ENCODE results near the gene SNX5. TPM values are rescaled to one million over a fixed set of nuclear protein-coding genes. Genes with fewer than 3 reads are reported as not detected.

Gene SNX5
- total and polyA plus RNA-seq, 2 of the 13 experiments (the other 11 are each of a cell fraction or from before 2014, with no cell fraction given), result 664 to 1,040 TPM

DNA sequence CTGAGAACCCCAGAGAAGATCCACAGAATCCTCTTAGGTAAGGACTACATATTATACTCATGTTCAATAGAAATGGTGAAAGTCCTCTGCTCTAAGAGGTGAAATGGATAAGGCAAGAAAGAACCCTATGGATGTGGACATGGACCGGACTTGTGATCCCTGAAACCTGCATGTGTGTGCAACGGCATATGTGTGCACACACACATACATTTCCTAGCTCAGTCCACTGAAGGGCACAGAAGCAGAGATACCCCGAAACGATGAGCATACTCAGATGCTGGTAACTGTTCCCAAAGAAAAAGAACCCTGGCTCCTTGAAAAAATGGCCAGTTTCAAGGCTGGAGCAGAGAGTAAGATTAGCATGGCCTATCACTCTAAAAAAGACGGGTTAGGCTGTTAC is 22.6 kb downstream of the SNX5 start:
- intact Hi-C loops (cut with micrococcal nuclease; ENCODE audit: unreplicated experiment), result no loop called here
- Histone ChIP-seq H4K20me1 (ENCODE audit: insufficient read depth, low read length) (peaks cover 23% of the 10 kb centered on the region), H3K36me3 (replicated peaks in 1 of 2; ENCODE audit: control insufficient read depth in 1 of 2, insufficient read depth in 2 of 2, low read length in 2 of 2) (peaks cover 56 to 90% of the 10 kb centered on the region in 2 experiments), H3K4me1 (ENCODE audit: insufficient read depth, low read length) (peaks cover 6% of the 10 kb centered on the region; the same call in 1 of the 2 replicates), H3K9me3 (ENCODE audit: low read length) (no peaks in the 10 kb centered on the region), H3K9ac (ENCODE audit: insufficient read depth, low read depth, low read length) (no peak overlapping the region), H3K4me2 (ENCODE audit: low read depth, low read length) (no peak overlapping the region), H3K27me3 (ENCODE audit: control insufficient read depth in 1 of 2, insufficient read depth in 2 of 2, low read length in 2 of 2) (no peaks in the 10 kb centered on the region), H3K4me3 (replicated peaks in 1 of 3; ENCODE audit: insufficient read depth in 1 of 3, low read depth in 2 of 3, low read length in 3 of 3) (no peak overlapping the region), H3K79me2 (ENCODE audit: insufficient read depth, low read length) (peaks cover 47% of the 10 kb centered on the region), H2AFZ (ENCODE audit: low read length) (no peak overlapping the region), H3K27ac (ENCODE audit: extremely low read length, insufficient read depth, low read length) (no peak overlapping the region)
- ChIA-PET POLR2A (interaction anchor here (1.8 kb wide), 1 partner anchor 10 kb away, joined by 4 read pairs; no protein-coding TSS in a partner anchor), CTCF (ENCODE audit: low intra/inter-chr PET ratio, low total read pairs) (no interaction called here)
- no peak for ATAC-seq
- BruUV-seq (replicated peaks), result no TSS peak
- in situ Hi-C loops (cut with HindIII; ENCODE audit: extremely low pct_ligation_motif_present, low pct_unique_long_range_greater_than_20kb), result no loop called here
- 97% methylated on average over 5 of the region's 5 CpGs for whole genome bisulfite sequencing (ENCODE audit: low lambda C conversion rate)
- DNase-seq (ENCODE audit: low spot score), result no peak
- FAIRE-seq, result no peak
- TF ChIP-seq JUND (CRISPR knock-in tag; IDR thresholded peaks at IDR 0.05) (0 out of 2 replicates have a peak, but pooled peaks have one; percentile 28), ZNF335 (CRISPR knock-in tag; IDR thresholded peaks at IDR 0.05) (no peak), ZNF546 (CRISPR knock-in tag; conservative IDR thresholded peaks at IDR 0.05) (no peak), ZNF605 (CRISPR knock-in tag; IDR thresholded peaks at IDR 0.05) (no peak), CBFB (CRISPR knock-in tag; IDR thresholded peaks at IDR 0.05) (no peak), ADNP (CRISPR knock-in tag; IDR thresholded peaks at IDR 0.05) (no peak), NONO (IDR thresholded peaks at IDR 0.05) (no peak), NONO (CRISPR knock-in tag; conservative IDR thresholded peaks at IDR 0.05) (0 out of 2 replicates have a peak, but pooled peaks have one; percentile 46), ZNF362 (CRISPR knock-in tag; IDR thresholded peaks at IDR 0.05; ENCODE audit: borderline replicate concordance) (no peak), NFE2L1 (CRISPR knock-in tag; IDR thresholded peaks at IDR 0.05; ENCODE audit: borderline replicate concordance) (no peak), SMARCC2 (IDR thresholded peaks at IDR 0.05) (no peak), ZNF839 (CRISPR knock-in tag; IDR thresholded peaks at IDR 0.05; ENCODE audit: borderline replicate concordance) (no peak), ARNTL (CRISPR knock-in tag; IDR thresholded peaks at IDR 0.05) (no peak), POLR2AphosphoS2 (IDR thresholded peaks at IDR 0.05; ENCODE audit: low read depth, low read length) (peak; percentile 56; the same call in 1 of the 2 replicates), ASH2L (IDR thresholded peaks at IDR 0.05; ENCODE audit: insufficient read length, low read depth, low read length) (no peak), SRY (CRISPR knock-in tag; IDR thresholded peaks at IDR 0.05) (no peak)
- TF ChIP-seq, protein P1, sequence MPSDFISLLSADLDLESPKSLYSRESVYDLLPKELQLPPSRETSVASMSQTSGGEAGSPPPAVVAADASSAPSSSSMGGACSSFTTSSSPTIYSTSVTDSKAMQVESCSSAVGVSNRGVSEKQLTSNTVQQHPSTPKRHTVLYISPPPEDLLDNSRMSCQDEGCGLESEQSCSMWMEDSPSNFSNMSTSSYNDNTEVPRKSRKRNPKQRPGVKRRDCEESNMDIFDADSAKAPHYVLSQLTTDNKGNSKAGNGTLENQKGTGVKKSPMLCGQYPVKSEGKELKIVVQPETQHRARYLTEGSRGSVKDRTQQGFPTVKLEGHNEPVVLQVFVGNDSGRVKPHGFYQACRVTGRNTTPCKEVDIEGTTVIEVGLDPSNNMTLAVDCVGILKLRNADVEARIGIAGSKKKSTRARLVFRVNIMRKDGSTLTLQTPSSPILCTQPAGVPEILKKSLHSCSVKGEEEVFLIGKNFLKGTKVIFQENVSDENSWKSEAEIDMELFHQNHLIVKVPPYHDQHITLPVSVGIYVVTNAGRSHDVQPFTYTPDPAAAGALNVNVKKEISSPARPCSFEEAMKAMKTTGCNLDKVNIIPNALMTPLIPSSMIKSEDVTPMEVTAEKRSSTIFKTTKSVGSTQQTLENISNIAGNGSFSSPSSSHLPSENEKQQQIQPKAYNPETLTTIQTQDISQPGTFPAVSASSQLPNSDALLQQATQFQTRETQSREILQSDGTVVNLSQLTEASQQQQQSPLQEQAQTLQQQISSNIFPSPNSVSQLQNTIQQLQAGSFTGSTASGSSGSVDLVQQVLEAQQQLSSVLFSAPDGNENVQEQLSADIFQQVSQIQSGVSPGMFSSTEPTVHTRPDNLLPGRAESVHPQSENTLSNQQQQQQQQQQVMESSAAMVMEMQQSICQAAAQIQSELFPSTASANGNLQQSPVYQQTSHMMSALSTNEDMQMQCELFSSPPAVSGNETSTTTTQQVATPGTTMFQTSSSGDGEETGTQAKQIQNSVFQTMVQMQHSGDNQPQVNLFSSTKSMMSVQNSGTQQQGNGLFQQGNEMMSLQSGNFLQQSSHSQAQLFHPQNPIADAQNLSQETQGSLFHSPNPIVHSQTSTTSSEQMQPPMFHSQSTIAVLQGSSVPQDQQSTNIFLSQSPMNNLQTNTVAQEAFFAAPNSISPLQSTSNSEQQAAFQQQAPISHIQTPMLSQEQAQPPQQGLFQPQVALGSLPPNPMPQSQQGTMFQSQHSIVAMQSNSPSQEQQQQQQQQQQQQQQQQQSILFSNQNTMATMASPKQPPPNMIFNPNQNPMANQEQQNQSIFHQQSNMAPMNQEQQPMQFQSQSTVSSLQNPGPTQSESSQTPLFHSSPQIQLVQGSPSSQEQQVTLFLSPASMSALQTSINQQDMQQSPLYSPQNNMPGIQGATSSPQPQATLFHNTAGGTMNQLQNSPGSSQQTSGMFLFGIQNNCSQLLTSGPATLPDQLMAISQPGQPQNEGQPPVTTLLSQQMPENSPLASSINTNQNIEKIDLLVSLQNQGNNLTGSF (CRISPR knock-in tag; IDR thresholded peaks at IDR 0.05), result no peak
- TF ChIP-seq, protein P2, sequence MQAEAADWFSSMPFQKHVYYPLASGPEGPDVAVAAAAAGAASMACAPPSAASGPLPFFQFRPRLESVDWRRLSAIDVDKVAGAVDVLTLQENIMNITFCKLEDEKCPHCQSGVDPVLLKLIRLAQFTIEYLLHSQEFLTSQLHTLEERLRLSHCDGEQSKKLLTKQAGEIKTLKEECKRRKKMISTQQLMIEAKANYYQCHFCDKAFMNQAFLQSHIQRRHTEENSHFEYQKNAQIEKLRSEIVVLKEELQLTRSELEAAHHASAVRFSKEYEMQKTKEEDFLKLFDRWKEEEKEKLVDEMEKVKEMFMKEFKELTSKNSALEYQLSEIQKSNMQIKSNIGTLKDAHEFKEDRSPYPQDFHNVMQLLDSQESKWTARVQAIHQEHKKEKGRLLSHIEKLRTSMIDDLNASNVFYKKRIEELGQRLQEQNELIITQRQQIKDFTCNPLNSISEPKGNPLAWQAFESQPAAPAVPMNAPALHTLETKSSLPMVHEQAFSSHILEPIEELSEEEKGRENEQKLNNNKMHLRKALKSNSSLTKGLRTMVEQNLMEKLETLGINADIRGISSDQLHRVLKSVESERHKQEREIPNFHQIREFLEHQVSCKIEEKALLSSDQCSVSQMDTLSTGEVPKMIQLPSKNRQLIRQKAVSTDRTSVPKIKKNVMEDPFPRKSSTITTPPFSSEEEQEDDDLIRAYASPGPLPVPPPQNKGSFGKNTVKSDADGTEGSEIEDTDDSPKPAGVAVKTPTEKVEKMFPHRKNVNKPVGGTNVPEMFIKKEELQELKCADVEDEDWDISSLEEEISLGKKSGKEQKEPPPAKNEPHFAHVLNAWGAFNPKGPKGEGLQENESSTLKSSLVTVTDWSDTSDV (CRISPR knock-in tag; IDR thresholded peaks at IDR 0.05), result no peak
